Right ventricle myocardium superior (tissue), 1 donor: ENCODE results near the gene NAT16. TPM values are rescaled to one million over a fixed set of nuclear protein-coding genes. Genes with fewer than 3 reads are reported as not detected.
"Not testable (repeated sequence)": the region's sequence is repeated elsewhere in the genome, so short reads cannot be mapped to it uniquely, and the experiment has no call there.

Experiments used
- ATAC-seq: fragments of 200-7000 bp; cut with Tn5 transposase; one replicate; pipeline ENCODE4 v1.9.1; 2020; ENCODE audit warnings: mild to moderate bottlenecking; ENCODE audit not compliant: poor library complexity
- DNase-seq: peaks from one replicate; pipeline ENCODE4 v3.0.0-alpha.2; 2020
- intact Hi-C: fragments of 100-400 bp; cut with DNase I; formaldehyde crosslinking; loops from one replicate; pipeline ENCODE4 v1.11.2; 2022
- microRNA-seq: library from miRNA; unstranded; fragments of <30 nt; microRNA quantifications from one replicate; pipeline ENCODE4 v1.2.0, GENCODE V29; 2020
- total RNA-seq: library from RNA; stranded (reverse); fragmentation: NEBNext Ultra II Directional; extraction: Animal tissue kit (Norgen Biotek cat#: 25700); gene quantifications from one replicate; pipeline ENCODE4 v1.2.1, GENCODE V29; 2021
- donor health status: DM: no; HTN: yes; CAD: no; lungs with severe emphysema.

NAT16 gene
- total RNA-seq, 1 donor from 2014 or later, result not detected

- ATAC-seq (peak; percentile 75), DNase-seq (peak; percentile 80)
- intact Hi-C loops, result no loop called here
Measured at GRCh38 chr7:101121991-101122932, 57.8 kb downstream of the NAT16 start.

- intact Hi-C loops, DNase-seq, ATAC-seq: not testable (repeated sequence)
Measured at GRCh38 chr7:101121631-101121990, 58.5 kb downstream of the NAT16 start.

Small RNAs within 50 kb of the gene (microRNA-seq; reads per million reads assigned to microRNA genes)
- not detected for gene MIR4653

Other genes with a start within 250 kb of the NAT16 start
- 0.30 TPM for gene MUC3A, start 230.8 kb downstream of the NAT16 start, total RNA-seq
- not detected for gene MUC12, start 210.7 kb downstream of the NAT16 start, total RNA-seq
- gene MUC17, start 160.2 kb downstream of the NAT16 start, total RNA-seq, result not detected
- gene TRIM56, start 94.8 kb downstream of the NAT16 start, total RNA-seq, result 16.7 TPM
- 1.6 TPM for gene SERPINE1, start 53.2 kb downstream of the NAT16 start, total RNA-seq
- gene AP1S1, start 25.8 kb downstream of the NAT16 start, total RNA-seq, result 14.1 TPM
- gene VGF, start 14.7 kb downstream of the NAT16 start, total RNA-seq, result not detected
- gene MOGAT3, start 20.7 kb upstream of the NAT16 start, total RNA-seq, result not detected
- gene PLOD3, start 37.3 kb upstream of the NAT16 start, total RNA-seq, result 39.0 TPM
- gene ZNHIT1, start 37.9 kb upstream of the NAT16 start, total RNA-seq, result 58.2 TPM
- gene CLDN15, start 57.5 kb upstream of the NAT16 start, total RNA-seq, result 2.2 TPM
- gene FIS1, start 64.8 kb upstream of the NAT16 start, total RNA-seq, result 336 TPM
- 28.5 TPM for gene IFT22, start 141.5 kb upstream of the NAT16 start, total RNA-seq
- gene COL26A1, start 182.6 kb upstream of the NAT16 start, total RNA-seq, result not detected